Measurements from ENCODE around the gene MGST1.

GRCh38 chr12:16392846-16393535 is 45.5 kb downstream of the MGST1 start:
- TF ChIP-seq POLR2A (IDR thresholded peaks at IDR 0.05) (no peak), CTCF (IDR thresholded peaks at IDR 0.05) (no peak)

Data from adrenal gland (tissue), 5 donors.